GM12878 (cell line): ENCODE results near the gene PTGDR2. TPM values are rescaled to one million over a fixed set of nuclear protein-coding genes. Genes with fewer than 3 reads are reported as not detected.
A peak's percentile ranks its signal among the peaks of the same experiment; 100 is the strongest.

Experiments used
- BHLHE40 ChIP-seq, 2 experiments: fragments of 450-650 bp in 1 of 2; IDR thresholded peaks; 2 replicates each; pipeline ENCODE4 v1.6.1; 2011 to 2017; ENCODE audit warnings: low read depth in 2 of 2, borderline replicate concordance in 1 of 2, improper control_type of control experiment in 1 of 2, low read length in 1 of 2, mild to moderate bottlenecking in 1 of 2
- CREM ChIP-seq: IDR thresholded peaks from 2 replicates; pipeline ENCODE4 v1.6.1; 2014; ENCODE audit warnings: antibody characterized with exemption, low read depth
- CUX1 ChIP-seq: IDR thresholded peaks from 2 replicates; pipeline ENCODE4 v1.6.1; 2012; ENCODE audit warnings: improper control_type of control experiment, low read depth, low read length; ENCODE audit not compliant: insufficient replicate concordance
- E4F1 ChIP-seq: fragments of 450-650 bp; IDR thresholded peaks from 2 replicates; pipeline ENCODE4 v1.6.1; 2018; ENCODE audit warnings: borderline replicate concordance, mild to moderate bottlenecking; ENCODE audit not compliant: partially characterized antibody
- EP300 ChIP-seq, 2 experiments: fragments of 150-350 bp in 1 of 2; IDR thresholded peaks; 2 replicates each; pipeline ENCODE4 v1.6.1; 2011 to 2012; ENCODE audit warnings: low read depth in 2 of 2, low read length in 2 of 2, borderline replicate concordance in 1 of 2, improper control_type of control experiment in 1 of 2, inconsistent platforms in 1 of 2; ENCODE audit not compliant: control insufficient read depth in 1 of 2
- GABPA ChIP-seq: IDR thresholded peaks from 2 replicates; pipeline ENCODE4 v1.6.1; 2014; ENCODE audit warnings: antibody characterized with exemption, low read depth, mild to moderate bottlenecking, inconsistent platforms
- LARP7 ChIP-seq: fragments of 450-650 bp; IDR thresholded peaks from 2 replicates; pipeline ENCODE4 v1.6.1; 2017; ENCODE audit warnings: mild to moderate bottlenecking
- MEF2B ChIP-seq: fragments of 450-650 bp; IDR thresholded peaks from 2 replicates; pipeline ENCODE4 v1.6.1; 2018; ENCODE audit warnings: mild to moderate bottlenecking, moderate library complexity; ENCODE audit not compliant: partially characterized antibody, poor library complexity, severe bottlenecking
- NBN ChIP-seq: fragments of 450-650 bp; IDR thresholded peaks from 2 replicates; pipeline ENCODE4 v1.6.1; 2016
- NR2C2 ChIP-seq: IDR thresholded peaks from 2 replicates; pipeline ENCODE4 v1.6.1; 2011; ENCODE audit warnings: borderline replicate concordance, low read depth; ENCODE audit not compliant: control insufficient read depth, insufficient read length
- NR2F1 ChIP-seq: fragments of 450-650 bp; conservative IDR thresholded peaks from 2 replicates; pipeline ENCODE4 v1.6.1; 2017; ENCODE audit warnings: mild to moderate bottlenecking
- PAX8 ChIP-seq: fragments of 450-650 bp; IDR thresholded peaks from 2 replicates; pipeline ENCODE4 v1.6.1; 2017; ENCODE audit warnings: mild to moderate bottlenecking, moderate library complexity
- SPI1 ChIP-seq: IDR thresholded peaks from 2 replicates; pipeline ENCODE4 v1.6.1; 2011; ENCODE audit warnings: low read depth, mild to moderate bottlenecking, low read length, moderate library complexity, borderline replicate concordance; ENCODE audit not compliant: insufficient read depth
- STAT1 ChIP-seq: fragments of 450-650 bp; conservative IDR thresholded peaks from 2 replicates; pipeline ENCODE4 v1.6.1; 2014; ENCODE audit warnings: antibody characterized with exemption, mild to moderate bottlenecking
- WRNIP1 ChIP-seq: IDR thresholded peaks from 2 replicates; pipeline ENCODE4 v1.6.1; 2011; ENCODE audit warnings: low read depth, low read length, improper control_type of control experiment, borderline replicate concordance
- ZBTB40 ChIP-seq: fragments of 450-650 bp; IDR thresholded peaks from 2 replicates; pipeline ENCODE4 v1.6.1; 2016; ENCODE audit warnings: mild to moderate bottlenecking, moderate library complexity, borderline replicate concordance
- polyA plus RNA-seq, 11 experiments: library from polyadenylated mRNA; depleted of rRNA in 4 of 11; unstranded in 6 of 11; stranded (reverse) in 5 of 11; fragments of >200 nt; fragmentation: Nextera tagmentation in 4 of 11; fragmentation: Illumina TruSeq in 1 of 11; extraction: Ambion mirVana in 4 of 11; extraction: Trizol in 1 of 11; gene quantifications; 1 replicate in 1 of 11; 2 replicates in 10 of 11; pipeline versions ENCODE4 v1.2.1 to v1.2.3, GENCODE V29; 2011 to 2016; ENCODE audit warnings: inconsistent platforms in 2 of 11, missing spikeins in 2 of 11, low read depth in 1 of 11
- total RNA-seq, 4 experiments: library from RNA; depleted of rRNA in 3 of 4; stranded (reverse); fragments of >200 nt in 3 of 4; fragmentation: Illumina TruSeq in 1 of 4; extraction: Trizol in 1 of 4; gene quantifications; 2 replicates each; pipeline versions ENCODE4 v1.2.1 to v1.2.3, GENCODE V29; 2013 to 2021

The PTGDR2 gene
- total and polyA plus RNA-seq, 10 of the 15 experiments (the other 5 are each of a cell fraction or from before 2014, with no cell fraction given) = 0.01 to 0.28 (median 0.15) TPM; not detected in 6

GRCh38 chr11:60821827-60822599 is 33.7 kb downstream of the PTGDR2 start (continued):
- TF ChIP-seq ZBTB40 (no peak), MEF2B (peak; percentile 98), EP300 (IDR thresholded peaks at IDR 0.05; ENCODE audit: borderline replicate concordance in 1 of 2, control insufficient read depth in 1 of 2, low read depth in 2 of 2, low read length in 2 of 2) (0 out of 4 replicates have a peak, but pooled peaks of 1 of the 2 experiments have one; percentile 29), E4F1 (no peak), BHLHE40 (IDR thresholded peaks at IDR 0.05; ENCODE audit: borderline replicate concordance in 1 of 2, low read depth in 2 of 2, low read length in 1 of 2) (0 out of 4 replicates have a peak, but pooled peaks of 1 of the 2 experiments have one; percentile 22), CREM (no peak), GABPA (no peak), WRNIP1 (no peak), SPI1 (no peak), NBN (0 out of 2 replicates have a peak, but pooled peaks have one; percentile 32), PAX8 (no peak), NR2F1 (peak; percentile 80), LARP7 (no peak), NR2C2 (no peak), CUX1 (no peak), STAT1 (no peak)
